Measurements from ENCODE around the gene PRMT7.

PRMT7 gene

GRCh38 chr16:68379472-68380347 lies 68.9 kb downstream of the PRMT7 start:
- H3K4me1 Mint-ChIP-seq (ENCODE audit: low read depth), result peaks cover 32% of the 10 kb centered on the region
- H3K36me3 Mint-ChIP-seq (ENCODE audit: low read depth), result no peaks in the 10 kb centered on the region
- intact Hi-C loops (cut with micrococcal nuclease), result no loop called here
- H3K27me3 Mint-ChIP-seq, result peaks cover 55% of the 10 kb centered on the region
- no peak overlapping the region for H3K4me3 Mint-ChIP-seq
- no peaks in the 10 kb centered on the region for H3K9me3 Mint-ChIP-seq
- no peak overlapping the region for H3K27ac Mint-ChIP-seq

GRCh38 chr16:68380348-68380670 lies 69.5 kb downstream of the PRMT7 start:
- Mint-ChIP-seq H3K4me3 (no peak overlapping the region), H3K27me3 (peaks cover 53% of the 10 kb centered on the region), H3K9me3 (no peaks in the 10 kb centered on the region), H3K27ac (no peak overlapping the region), H3K36me3 (ENCODE audit: low read depth) (no peaks in the 10 kb centered on the region), H3K4me1 (ENCODE audit: low read depth) (peaks cover 38% of the 10 kb centered on the region)
- intact Hi-C loops (cut with micrococcal nuclease), result no loop called here

- Mint-ChIP-seq H3K4me3 (no peak overlapping the region), H3K27me3 (peaks cover 54% of the 10 kb centered on the region), H3K36me3 (ENCODE audit: low read depth) (no peaks in the 10 kb centered on the region), H3K27ac (no peak overlapping the region), H3K4me1 (ENCODE audit: low read depth) (peaks cover 41% of the 10 kb centered on the region), H3K9me3 (no peaks in the 10 kb centered on the region)
- intact Hi-C loops (cut with micrococcal nuclease), result no loop called here
These were observed 70.0 kb downstream of the PRMT7 start for GRCh38 chr16:68380676-68381362.

- Mint-ChIP-seq H3K27ac (no peak overlapping the region), H3K27me3 (peaks cover 52% of the 10 kb centered on the region), H3K9me3 (no peaks in the 10 kb centered on the region), H3K4me1 (ENCODE audit: low read depth) (peaks cover 41% of the 10 kb centered on the region), H3K36me3 (ENCODE audit: low read depth) (no peaks in the 10 kb centered on the region), H3K4me3 (no peak overlapping the region)
- intact Hi-C loops (cut with micrococcal nuclease), result no loop called here
These were observed 70.5 kb downstream of the PRMT7 start for GRCh38 chr16:68381363-68381724.

GRCh38 chr16:68382296-68382718 lies 71.5 kb downstream of the PRMT7 start:
- Mint-ChIP-seq H3K27ac (no peak overlapping the region), H3K27me3 (peaks cover 48% of the 10 kb centered on the region), H3K36me3 (ENCODE audit: low read depth) (no peaks in the 10 kb centered on the region), H3K4me3 (no peak overlapping the region), H3K4me1 (ENCODE audit: low read depth) (peaks cover 41% of the 10 kb centered on the region), H3K9me3 (no peaks in the 10 kb centered on the region)
- intact Hi-C loops (cut with micrococcal nuclease), result no loop called here

- H3K36me3 Mint-ChIP-seq (ENCODE audit: low read depth), result no peaks in the 10 kb centered on the region
- intact Hi-C loops (cut with micrococcal nuclease), result no loop called here
- peak overlapping the region; percentile 61 for H3K27ac Mint-ChIP-seq
- peaks cover 36% of the 10 kb centered on the region for H3K27me3 Mint-ChIP-seq
- no peaks in the 10 kb centered on the region for H3K9me3 Mint-ChIP-seq
- peaks cover 35% of the 10 kb centered on the region for H3K4me1 Mint-ChIP-seq (ENCODE audit: low read depth)
- no peak overlapping the region for H3K4me3 Mint-ChIP-seq
These were observed 73.0 kb downstream of the PRMT7 start for GRCh38 chr16:68383858-68384257.

- intact Hi-C loops (cut with micrococcal nuclease), result no loop called here
- Mint-ChIP-seq H3K36me3 (ENCODE audit: low read depth) (no peaks in the 10 kb centered on the region), H3K27ac (peak overlapping the region; percentile 61), H3K4me1 (ENCODE audit: low read depth) (peaks cover 32% of the 10 kb centered on the region), H3K27me3 (peaks cover 29% of the 10 kb centered on the region), H3K4me3 (no peak overlapping the region), H3K9me3 (no peaks in the 10 kb centered on the region)
These were observed 73.7 kb downstream of the PRMT7 start for GRCh38 chr16:68384288-68385161.

- intact Hi-C loops (cut with micrococcal nuclease), result no loop called here
- Mint-ChIP-seq H3K27ac (no peak overlapping the region), H3K9me3 (no peaks in the 10 kb centered on the region), H3K4me1 (ENCODE audit: low read depth) (peaks cover 32% of the 10 kb centered on the region), H3K27me3 (peaks cover 24% of the 10 kb centered on the region), H3K36me3 (ENCODE audit: low read depth) (no peaks in the 10 kb centered on the region), H3K4me3 (no peak overlapping the region)
These were observed 74.6 kb downstream of the PRMT7 start for GRCh38 chr16:68385371-68385770.

- no peaks in the 10 kb centered on the region for H3K9me3 Mint-ChIP-seq
- intact Hi-C loops (cut with micrococcal nuclease), result no loop called here
- no peak overlapping the region for H3K4me3 Mint-ChIP-seq
These were observed 75.8 kb downstream of the PRMT7 start for GRCh38 chr16:68386628-68387027.

GRCh38 chr16:68387301-68387700 lies 76.5 kb downstream of the PRMT7 start:
- H3K4me1 Mint-ChIP-seq (ENCODE audit: low read depth), result peaks cover 26% of the 10 kb centered on the region
- no peak overlapping the region for H3K4me3 Mint-ChIP-seq
- H3K36me3 Mint-ChIP-seq (ENCODE audit: low read depth), result no peaks in the 10 kb centered on the region
- H3K27me3 Mint-ChIP-seq, result peaks cover 22% of the 10 kb centered on the region
- no peaks in the 10 kb centered on the region for H3K9me3 Mint-ChIP-seq
- H3K27ac Mint-ChIP-seq, result no peak overlapping the region
- intact Hi-C loops (cut with micrococcal nuclease), result no loop called here

More at GRCh38 chr16:68386628-68387027, 75.8 kb downstream of the PRMT7 start:
- H3K27me3 Mint-ChIP-seq, result peaks cover 24% of the 10 kb centered on the region
- no peak overlapping the region for H3K27ac Mint-ChIP-seq
- H3K36me3 Mint-ChIP-seq (ENCODE audit: low read depth), result no peaks in the 10 kb centered on the region
- peaks cover 32% of the 10 kb centered on the region for H3K4me1 Mint-ChIP-seq (ENCODE audit: low read depth)

GRCh38 chr16:68388124-68388523 lies 77.3 kb downstream of the PRMT7 start:
- H3K9me3 Mint-ChIP-seq, result no peaks in the 10 kb centered on the region
- intact Hi-C loops (cut with micrococcal nuclease), result no loop called here
- no peak overlapping the region for H3K4me3 Mint-ChIP-seq
- H3K36me3 Mint-ChIP-seq (ENCODE audit: low read depth), result no peaks in the 10 kb centered on the region
- no peak overlapping the region for H3K27ac Mint-ChIP-seq
- peaks cover 23% of the 10 kb centered on the region for H3K4me1 Mint-ChIP-seq (ENCODE audit: low read depth)
- H3K27me3 Mint-ChIP-seq, result peaks cover 18% of the 10 kb centered on the region

- Mint-ChIP-seq H3K27ac (no peak overlapping the region), H3K4me3 (no peak overlapping the region), H3K4me1 (ENCODE audit: low read depth) (peaks cover 17% of the 10 kb centered on the region), H3K27me3 (peaks cover 15% of the 10 kb centered on the region), H3K9me3 (no peaks in the 10 kb centered on the region), H3K36me3 (ENCODE audit: low read depth) (no peaks in the 10 kb centered on the region)
- intact Hi-C loops (cut with micrococcal nuclease), result no loop called here
These were observed 78.2 kb downstream of the PRMT7 start for GRCh38 chr16:68389006-68389405.

GRCh38 chr16:68389750-68390371 lies 79.0 kb downstream of the PRMT7 start:
- H3K27ac Mint-ChIP-seq, result no peak overlapping the region
- no peak overlapping the region for H3K4me3 Mint-ChIP-seq
- no peaks in the 10 kb centered on the region for H3K36me3 Mint-ChIP-seq (ENCODE audit: low read depth)
- H3K4me1 Mint-ChIP-seq (ENCODE audit: low read depth), result peaks cover 8% of the 10 kb centered on the region
- intact Hi-C loops (cut with micrococcal nuclease), result no loop called here
- H3K27me3 Mint-ChIP-seq, result peaks cover 11% of the 10 kb centered on the region
- no peaks in the 10 kb centered on the region for H3K9me3 Mint-ChIP-seq

Measured in dendritic cell treated with granulocyte-macrophage colony-stimulating factor and Interleukin-4, amounts not matched to agents 40 ng/mL and 50 ng/mL, for 4 days (primary cell).